B cell (primary cell): Measurements from ENCODE around the gene DYNLT3. TPM values are rescaled to one million over a fixed set of nuclear protein-coding genes. Genes with fewer than 3 reads are reported as not detected.

Experiments used
- ATAC-seq: fragments of 200-7000 bp; cut with Tn5 transposase; one replicate; pipeline ENCODE4 v1.10.0; 2021; ENCODE audit warnings: low read depth, mild to moderate bottlenecking, moderate number of reproducible peaks, moderate library complexity
- CTCF ChIA-PET: fragments of 350-600 bp; sonication (Branson Sonifier 250); formaldehyde crosslinking; loops from one replicate; lab custom pipeline; 2021; ENCODE audit warnings: antibody characterized with exemption, inconsistent platforms; lab: Charles Lee
- POLR2A ChIA-PET: fragments of 350-600 bp; sonication (Branson Sonifier 250); formaldehyde crosslinking; loops from one replicate; lab custom pipeline; 2021; ENCODE audit warnings: antibody characterized with exemption; lab: Charles Lee
- DNase-seq: peaks from one replicate; pipeline ENCODE4 v3.0.0; 2013
- H2AFZ ChIP-seq: 2 replicates; pipeline ENCODE4 v1.6.1; 2012; ENCODE audit warnings: mild to moderate bottlenecking, low read depth, low read length; ENCODE audit not compliant: insufficient read depth, poor library complexity, severe bottlenecking
- H3K27ac ChIP-seq, 2 donors: 1 replicate in 1 of 2; 2 replicates in 1 of 2; pipeline ENCODE4 v1.5.1; 2012 to 2013; ENCODE audit warnings: low read length in 2 of 2, mild to moderate bottlenecking in 2 of 2, moderate library complexity in 1 of 2
- H3K27me3 ChIP-seq, 4 experiments: fragments of 200-600 bp in 1 of 4; sonication (generic) in 1 of 4; replicated peaks in 1 of 4; 1 replicate in 2 of 4; 2 replicates in 2 of 4; pipeline versions ENCODE4 v1.6.1 to v1.7.0; 2013 to 2016; ENCODE audit warnings: low read length in 3 of 4, mild to moderate bottlenecking in 2 of 4, mixed read lengths in 1 of 4, moderate library complexity in 1 of 4; ENCODE audit not compliant: insufficient read depth in 4 of 4, control insufficient read depth in 3 of 4; ENCODE audit errors: control extremely low read depth in 1 of 4
- H3K36me3 ChIP-seq, 2 experiments: replicated peaks in 1 of 2; 1 replicate in 1 of 2; 2 replicates in 1 of 2; pipeline versions ENCODE4 v1.6.1 to v1.7.1; 2013; ENCODE audit warnings: low read length in 1 of 2; ENCODE audit not compliant: insufficient read depth in 2 of 2, control insufficient read depth in 1 of 2; ENCODE audit errors: control extremely low read depth in 1 of 2, extremely low read depth in 1 of 2
- H3K4me1 ChIP-seq, 2 donors: fragments of 200-600 bp in 1 of 2; sonication (generic) in 1 of 2; 1 replicate in 1 of 2; 2 replicates in 1 of 2; pipeline versions ENCODE4 v1.5.1 to v1.6.1; 2013 to 2017; ENCODE audit warnings: low read length in 2 of 2; ENCODE audit not compliant: control insufficient read depth in 2 of 2, insufficient read depth in 2 of 2
- H3K4me2 ChIP-seq: replicated peaks from 2 replicates; pipeline ENCODE3; 2012; ENCODE audit warnings: mild to moderate bottlenecking, low read depth, low read length; ENCODE audit not compliant: poor library complexity, severe bottlenecking
- H3K4me3 ChIP-seq, 5 experiments: fragments of 200-600 bp in 1 of 5; sonication (generic) in 1 of 5; 1 replicate in 3 of 5; 2 replicates in 2 of 5; pipeline versions ENCODE4 v1.5.1 to v1.7.0; 2011 to 2016; ENCODE audit warnings: low read length in 4 of 5, mild to moderate bottlenecking in 4 of 5, low read depth in 2 of 5, control low read depth in 1 of 5, moderate library complexity in 1 of 5; ENCODE audit not compliant: insufficient read depth in 1 of 5; ENCODE audit errors: control extremely low read depth in 1 of 5, extremely low read depth in 1 of 5
- H3K79me2 ChIP-seq: fragments of 200-600 bp; sonication (generic); one replicate; pipeline ENCODE4 v1.6.0; 2016; ENCODE audit warnings: low read length; ENCODE audit not compliant: control insufficient read depth, insufficient read depth
- H3K9ac ChIP-seq: fragments of 200-600 bp; sonication (generic); 2 replicates; pipeline ENCODE4 v1.6.1; 2017; ENCODE audit warnings: mild to moderate bottlenecking, low read length, moderate library complexity
- H3K9me3 ChIP-seq, 3 donors: one replicate each; pipeline versions ENCODE4 v1.6.1 to v1.7.1; 2013; ENCODE audit warnings: low read length in 2 of 3; ENCODE audit not compliant: control insufficient read depth in 2 of 3, insufficient read depth in 1 of 3; ENCODE audit errors: control extremely low read depth in 1 of 3
- H4K20me1 ChIP-seq: 2 replicates; pipeline ENCODE4 v1.6.0; 2012; ENCODE audit warnings: mild to moderate bottlenecking, low read length; ENCODE audit not compliant: insufficient read depth, control insufficient read depth, poor library complexity, severe bottlenecking
- H3K27ac Mint-ChIP-seq: one replicate; pipeline ENCODE4 v1.8.0; 2021; ENCODE audit warnings: mixed read lengths
- H3K27me3 Mint-ChIP-seq: one replicate; pipeline ENCODE4 v1.8.0; 2021; ENCODE audit warnings: mixed read lengths
- H3K4me1 Mint-ChIP-seq: one replicate; pipeline ENCODE4 v1.8.0; 2021; ENCODE audit warnings: mixed read lengths
- H3K4me3 Mint-ChIP-seq: one replicate; pipeline ENCODE4 v1.8.0; 2021; ENCODE audit warnings: mixed read lengths
- H3K9me3 Mint-ChIP-seq: one replicate; pipeline ENCODE4 v1.8.0; 2022; ENCODE audit warnings: mixed read lengths; ENCODE audit not compliant: insufficient read depth
- EZH2 ChIP-seq: IDR thresholded peaks from 2 replicates; pipeline ENCODE4 v1.6.1; 2012; ENCODE audit warnings: borderline replicate concordance, low read depth, mild to moderate bottlenecking, moderate library complexity, low read length; ENCODE audit not compliant: insufficient read depth, poor library complexity, severe bottlenecking
- WGBS: methylation state at CpG from one replicate; pipeline ENCODE4 v1.1.5; 2013; ENCODE audit warnings: missing lambda C conversion rate; ENCODE audit not compliant: insufficient coverage; 5-methylcytosine and 5-hydroxymethylcytosine counted together
- intact Hi-C: fragments of 100-400 bp; cut with micrococcal nuclease; formaldehyde crosslinking; loops from one replicate; pipeline ENCODE4 v1.10.0; 2022
- polyA plus RNA-seq: library from polyadenylated mRNA; depleted of rRNA; stranded (reverse); fragments of >200 nt; gene quantifications from 2 replicates; pipeline ENCODE4 v1.2.3, GENCODE V29; 2012
- total RNA-seq, 2 donors: library from RNA; stranded (reverse); fragments of 120-200 nt in 1 of 2; gene quantifications; 1 replicate in 1 of 2; 2 replicates in 1 of 2; pipeline versions ENCODE4 v1.2.3 to v1.2.4, GENCODE V29; 2013 to 2022
- TF ChIP-seq, protein P1 (sequence below): fragments of 200-600 bp; IDR thresholded peaks from one replicate; pipeline ENCODE4 v1.8.0; 2022; ENCODE audit warnings: antibody characterized with exemption, mild to moderate bottlenecking

DYNLT3 gene
- total and polyA plus RNA-seq, 2 donors (not counting 1 experiment from before 2014, with no cell fraction given) = 15.3 to 20.4 TPM

DNA sequence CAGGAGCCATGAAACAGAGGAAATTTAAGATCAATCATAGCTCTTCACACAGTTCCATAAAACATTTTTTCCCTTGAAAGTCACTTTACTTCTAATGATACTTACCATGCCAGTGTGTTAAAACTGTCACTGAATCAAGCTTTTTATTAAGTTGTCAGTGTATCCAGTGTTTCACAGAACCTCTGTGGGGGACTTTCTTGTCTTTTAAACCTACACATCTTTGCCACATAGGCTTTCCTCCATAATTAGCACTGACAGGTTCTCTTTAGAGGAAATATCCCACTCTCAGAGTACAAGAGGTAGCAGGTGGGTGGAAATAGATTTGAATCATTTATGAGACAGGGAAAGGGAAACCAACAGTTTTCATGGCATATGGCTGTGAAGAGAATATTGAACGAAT lies 25.8 kb upstream of the DYNLT3 start:
- no peaks in the 10 kb centered on the region for H3K9me3 ChIP-seq
- intact Hi-C loops = no loop called here
- no CpG with 5 or more reads among the region's 1 CpG for WGBS
- no peak overlapping the region for H3K27ac ChIP-seq
- H3K27me3 Mint-ChIP-seq = peaks cover 13% of the 10 kb centered on the region
- no peak overlapping the region for H3K4me2 ChIP-seq
- no peaks in the 10 kb centered on the region for H3K4me1 Mint-ChIP-seq
- H3K4me1 ChIP-seq = no peaks in the 10 kb centered on the region
- CTCF ChIA-PET = no interaction called here
- no peak for TF ChIP-seq EZH2
- TF ChIP-seq, protein P1, sequence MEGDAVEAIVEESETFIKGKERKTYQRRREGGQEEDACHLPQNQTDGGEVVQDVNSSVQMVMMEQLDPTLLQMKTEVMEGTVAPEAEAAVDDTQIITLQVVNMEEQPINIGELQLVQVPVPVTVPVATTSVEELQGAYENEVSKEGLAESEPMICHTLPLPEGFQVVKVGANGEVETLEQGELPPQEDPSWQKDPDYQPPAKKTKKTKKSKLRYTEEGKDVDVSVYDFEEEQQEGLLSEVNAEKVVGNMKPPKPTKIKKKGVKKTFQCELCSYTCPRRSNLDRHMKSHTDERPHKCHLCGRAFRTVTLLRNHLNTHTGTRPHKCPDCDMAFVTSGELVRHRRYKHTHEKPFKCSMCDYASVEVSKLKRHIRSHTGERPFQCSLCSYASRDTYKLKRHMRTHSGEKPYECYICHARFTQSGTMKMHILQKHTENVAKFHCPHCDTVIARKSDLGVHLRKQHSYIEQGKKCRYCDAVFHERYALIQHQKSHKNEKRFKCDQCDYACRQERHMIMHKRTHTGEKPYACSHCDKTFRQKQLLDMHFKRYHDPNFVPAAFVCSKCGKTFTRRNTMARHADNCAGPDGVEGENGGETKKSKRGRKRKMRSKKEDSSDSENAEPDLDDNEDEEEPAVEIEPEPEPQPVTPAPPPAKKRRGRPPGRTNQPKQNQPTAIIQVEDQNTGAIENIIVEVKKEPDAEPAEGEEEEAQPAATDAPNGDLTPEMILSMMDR = no peak
- H3K27ac Mint-ChIP-seq = no peak overlapping the region
- no peaks in the 10 kb centered on the region for H3K27me3 ChIP-seq
- no peaks in the 10 kb centered on the region for H3K79me2 ChIP-seq
- ATAC-seq = no peak
- H3K9ac ChIP-seq = no peak overlapping the region
- DNase-seq = no peak
- no peaks in the 10 kb centered on the region for H3K36me3 ChIP-seq
- H2AFZ ChIP-seq = no peak overlapping the region
- H4K20me1 ChIP-seq = no peaks in the 10 kb centered on the region
- no peaks in the 10 kb centered on the region for H3K9me3 Mint-ChIP-seq
- no peak overlapping the region for H3K4me3 ChIP-seq
- no peak overlapping the region for H3K4me3 Mint-ChIP-seq
- POLR2A ChIA-PET = no interaction called here

DNA sequence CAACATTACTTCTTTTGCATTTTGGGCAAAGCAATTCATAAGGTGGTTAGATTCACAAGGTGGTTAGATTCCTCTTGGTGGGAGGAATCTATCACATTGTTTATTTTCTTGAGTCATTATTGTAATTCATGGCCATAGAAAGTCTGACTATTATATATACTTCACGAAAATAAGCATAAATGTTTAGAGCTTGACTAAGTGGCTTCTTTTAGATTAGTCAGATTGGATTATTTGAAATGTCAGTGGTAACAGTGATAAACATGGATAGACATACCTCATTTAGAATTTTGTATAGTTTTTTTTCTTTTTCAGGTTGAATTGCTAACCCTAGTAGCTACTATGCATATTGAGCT lies 24.9 kb upstream of the DYNLT3 start:
- no peaks in the 10 kb centered on the region for H3K27me3 ChIP-seq
- H3K4me1 Mint-ChIP-seq = peaks cover 4% of the 10 kb centered on the region
- WGBS = no CpG with 5 or more reads among the region's 1 CpG
- no peak overlapping the region for H3K27ac ChIP-seq
- no peaks in the 10 kb centered on the region for H3K9me3 ChIP-seq
- peaks cover 8% of the 10 kb centered on the region for H3K27me3 Mint-ChIP-seq
- no peak overlapping the region for H3K27ac Mint-ChIP-seq
- ATAC-seq (no peak), DNase-seq (no peak)
- H3K4me2 ChIP-seq = no peak overlapping the region
- no peaks in the 10 kb centered on the region for H3K79me2 ChIP-seq
- no peak overlapping the region for H3K4me3 Mint-ChIP-seq
- CTCF ChIA-PET = no interaction called here
- no peak overlapping the region for H3K4me3 ChIP-seq
- H3K36me3 ChIP-seq = no peaks in the 10 kb centered on the region
- H2AFZ ChIP-seq = no peak overlapping the region
- no peaks in the 10 kb centered on the region for H3K9me3 Mint-ChIP-seq
- H3K9ac ChIP-seq = no peak overlapping the region
- POLR2A ChIA-PET = no interaction called here
- TF ChIP-seq, protein P1 = no peak
- TF ChIP-seq EZH2 = no peak
- intact Hi-C loops = no loop called here
- no peaks in the 10 kb centered on the region for H4K20me1 ChIP-seq
- no peaks in the 10 kb centered on the region for H3K4me1 ChIP-seq
